Vagina (tissue), 2 donors: ENCODE measurements around the gene GNAS-AS1.

Source experiments
- POLR2A ChIP-seq, 2 donors: fragments of 450-650 bp; IDR thresholded peaks; one replicate each; pipeline ENCODE4 v1.6.1; 2017; ENCODE audit warnings: antibody characterized with exemption in 2 of 2, mild to moderate bottlenecking in 2 of 2, moderate library complexity in 2 of 2
- POLR2AphosphoS5 ChIP-seq, 2 donors: sonication (generic); formaldehyde crosslinking; IDR thresholded peaks; one replicate each; pipeline ENCODE4 v1.9.0; 2017; ENCODE audit warnings: antibody characterized with exemption in 2 of 2, mild to moderate bottlenecking in 2 of 2, low read depth in 1 of 2; ENCODE audit not compliant: insufficient read depth in 1 of 2
- TF ChIP-seq, protein P1 (sequence below), 3 experiments: fragments of 450-650 bp in 2 of 3; fragments of 200-600 bp in 1 of 3; sonication (generic) in 1 of 3; IDR thresholded peaks; one replicate each; pipeline ENCODE4 v1.5.1; 2017 to 2019; ENCODE audit warnings: antibody characterized with exemption in 3 of 3, mild to moderate bottlenecking in 2 of 3, moderate library complexity in 2 of 3

DNA sequence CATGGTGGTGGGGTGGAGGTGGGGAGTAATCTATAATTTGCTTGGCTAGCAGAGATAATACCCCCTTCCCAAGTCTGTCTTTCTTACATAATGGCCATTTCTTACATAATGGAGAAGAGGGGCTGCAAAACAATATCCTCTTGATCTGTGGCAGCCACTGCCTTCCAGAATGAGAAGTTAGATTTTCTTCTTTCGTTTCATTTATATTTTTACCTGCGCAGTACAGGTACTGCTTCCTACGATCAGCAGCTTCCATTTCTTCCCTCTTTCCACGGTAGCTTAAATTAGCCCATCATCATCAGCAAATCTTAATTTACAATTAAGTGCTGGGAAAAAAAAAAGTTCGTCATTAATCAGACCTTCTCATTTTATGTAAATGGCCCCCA lies 32.0 kb upstream of the GNAS-AS1 start:
- TF ChIP-seq, protein P1, sequence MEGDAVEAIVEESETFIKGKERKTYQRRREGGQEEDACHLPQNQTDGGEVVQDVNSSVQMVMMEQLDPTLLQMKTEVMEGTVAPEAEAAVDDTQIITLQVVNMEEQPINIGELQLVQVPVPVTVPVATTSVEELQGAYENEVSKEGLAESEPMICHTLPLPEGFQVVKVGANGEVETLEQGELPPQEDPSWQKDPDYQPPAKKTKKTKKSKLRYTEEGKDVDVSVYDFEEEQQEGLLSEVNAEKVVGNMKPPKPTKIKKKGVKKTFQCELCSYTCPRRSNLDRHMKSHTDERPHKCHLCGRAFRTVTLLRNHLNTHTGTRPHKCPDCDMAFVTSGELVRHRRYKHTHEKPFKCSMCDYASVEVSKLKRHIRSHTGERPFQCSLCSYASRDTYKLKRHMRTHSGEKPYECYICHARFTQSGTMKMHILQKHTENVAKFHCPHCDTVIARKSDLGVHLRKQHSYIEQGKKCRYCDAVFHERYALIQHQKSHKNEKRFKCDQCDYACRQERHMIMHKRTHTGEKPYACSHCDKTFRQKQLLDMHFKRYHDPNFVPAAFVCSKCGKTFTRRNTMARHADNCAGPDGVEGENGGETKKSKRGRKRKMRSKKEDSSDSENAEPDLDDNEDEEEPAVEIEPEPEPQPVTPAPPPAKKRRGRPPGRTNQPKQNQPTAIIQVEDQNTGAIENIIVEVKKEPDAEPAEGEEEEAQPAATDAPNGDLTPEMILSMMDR (IDR thresholded peaks at IDR 0.05): no peak
- TF ChIP-seq POLR2A (IDR thresholded peaks at IDR 0.05) (no peak), POLR2AphosphoS5 (IDR thresholded peaks at IDR 0.05; ENCODE audit: insufficient read depth in 1 of 2, low read depth in 1 of 2) (no peak)
